HG02840 (cell line): ENCODE data around the gene RRN3.
"Not testable (repeated sequence)": the region's sequence is repeated elsewhere in the genome, so short reads cannot be mapped to it uniquely, and the experiment has no call there.

Experiments
- ATAC-seq: cut with Tn5 transposase; IDR thresholded peaks from one replicate; pipeline ENCODE4 v1.9.1; 2021; ENCODE audit warnings: mild to moderate bottlenecking, moderate library complexity, moderate number of reproducible peaks; ENCODE audit not compliant: unreplicated experiment, low FRiP score

RRN3 gene

GRCh38 chr16:15029749-15030148 lies 64.3 kb downstream of the RRN3 start:
- not testable (repeated sequence) for ATAC-seq

- ATAC-seq: not testable (repeated sequence)
Observed at GRCh38 chr16:15028801-15029698, 65.0 kb downstream of the RRN3 start.

- not testable (repeated sequence) for ATAC-seq
Observed at GRCh38 chr16:15028345-15028715, 65.7 kb downstream of the RRN3 start.

- not testable (repeated sequence) for ATAC-seq
Observed at GRCh38 chr16:15027503-15028344, 66.3 kb downstream of the RRN3 start.

GRCh38 chr16:15027051-15027450 lies 67.0 kb downstream of the RRN3 start:
- not testable (repeated sequence) for ATAC-seq

GRCh38 chr16:15025234-15025951 lies 68.7 kb downstream of the RRN3 start:
- not testable (repeated sequence) for ATAC-seq

DNA sequence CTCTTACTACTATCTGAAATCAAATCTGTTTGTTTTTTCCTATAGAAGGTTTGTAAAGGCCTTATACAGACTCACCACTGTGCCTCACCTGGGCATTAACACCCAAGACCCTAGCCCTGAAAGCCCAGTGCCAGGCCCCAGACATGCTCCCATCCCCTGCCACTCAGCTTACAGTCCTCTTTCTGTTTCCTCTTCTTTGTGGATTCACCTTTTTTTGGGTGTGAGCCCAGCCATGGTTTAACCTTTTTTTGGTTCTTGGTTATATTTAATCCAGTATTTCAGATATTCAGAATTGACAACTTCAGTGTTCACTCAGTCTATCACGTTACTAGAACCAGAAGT lies 69.2 kb downstream of the RRN3 start:
- ATAC-seq: not testable (repeated sequence)

- ATAC-seq: not testable (repeated sequence)
Observed at GRCh38 chr16:15023381-15024077, 70.5 kb downstream of the RRN3 start.

GRCh38 chr16:15022194-15022593 lies 71.9 kb downstream of the RRN3 start:
- ATAC-seq: peak; percentile 43

DNA sequence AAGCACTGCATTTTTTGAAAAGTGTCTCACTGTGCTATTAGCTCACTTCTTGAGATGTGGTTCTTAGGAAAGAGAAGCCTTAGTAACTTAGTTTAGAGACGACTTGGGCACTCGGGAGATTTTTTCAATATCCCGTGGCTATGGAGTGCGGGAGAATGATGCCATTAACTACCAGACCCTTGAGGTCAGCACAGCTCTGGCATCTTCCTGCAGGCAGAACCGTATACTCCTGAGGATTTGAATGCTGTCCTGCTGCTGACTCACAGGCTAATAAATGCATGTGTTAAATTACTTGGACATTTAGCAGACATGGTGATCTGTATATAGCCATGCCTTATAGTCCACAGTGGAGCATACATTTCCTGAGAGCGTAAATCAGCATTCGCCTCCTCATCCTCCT lies 72.6 kb downstream of the RRN3 start:
- ATAC-seq: not testable (repeated sequence)

DNA sequence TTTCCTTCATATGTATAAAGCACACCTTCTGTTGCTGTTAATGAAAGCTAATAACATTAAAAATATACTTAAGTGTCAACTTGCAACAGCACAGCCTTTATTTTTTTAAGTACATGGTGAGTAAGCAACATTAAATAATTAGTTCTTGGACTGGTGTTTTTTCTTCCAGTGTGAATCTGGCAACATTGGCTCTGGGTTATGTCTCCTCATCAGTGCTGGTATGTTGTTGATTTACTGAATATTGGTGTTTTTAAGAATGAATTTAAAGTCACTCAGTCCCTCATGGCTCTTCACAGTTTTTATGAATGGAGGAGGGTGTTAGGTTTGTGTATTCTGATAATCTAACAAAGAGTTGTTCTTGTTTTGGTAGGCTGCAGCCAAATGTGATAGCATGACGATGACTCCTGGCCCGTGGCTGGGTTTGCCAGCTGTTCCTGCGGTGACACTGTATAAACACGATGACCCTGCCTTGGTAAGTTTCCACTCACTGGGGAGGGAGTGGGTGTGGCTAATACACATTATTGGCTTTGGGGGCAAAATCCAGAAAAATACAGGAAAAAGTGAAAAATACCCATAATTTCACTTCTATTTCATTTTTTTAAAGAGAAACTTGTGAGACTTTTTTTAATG lies 77.0 kb downstream of the RRN3 start:
- ATAC-seq: not testable (repeated sequence)

GRCh38 chr16:15016354-15016753 lies 77.7 kb downstream of the RRN3 start:
- not testable (repeated sequence) for ATAC-seq

DNA sequence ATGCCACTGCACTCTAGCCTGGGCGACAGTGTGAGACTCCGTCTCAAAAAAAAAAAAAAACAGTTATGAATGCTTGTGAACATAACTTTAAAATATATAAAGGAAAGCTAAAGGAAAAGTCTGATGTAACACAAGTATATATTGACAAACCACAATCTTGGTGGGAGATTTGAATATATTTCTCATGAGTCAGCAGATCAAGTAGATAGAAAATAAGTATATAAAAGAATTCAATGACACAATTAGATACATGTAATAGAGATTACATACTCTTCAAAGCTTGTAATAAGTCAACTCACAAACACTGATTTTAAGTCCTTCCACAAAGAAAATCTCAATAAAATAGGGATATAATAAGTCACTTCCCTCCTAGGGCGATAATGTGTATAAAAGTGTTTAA lies 78.4 kb downstream of the RRN3 start:
- ATAC-seq: not testable (repeated sequence)

GRCh38 chr16:15012941-15013340 lies 81.1 kb downstream of the RRN3 start:
- not testable (repeated sequence) for ATAC-seq
